Measurements from ENCODE around the gene ZNF385A.

DNA sequence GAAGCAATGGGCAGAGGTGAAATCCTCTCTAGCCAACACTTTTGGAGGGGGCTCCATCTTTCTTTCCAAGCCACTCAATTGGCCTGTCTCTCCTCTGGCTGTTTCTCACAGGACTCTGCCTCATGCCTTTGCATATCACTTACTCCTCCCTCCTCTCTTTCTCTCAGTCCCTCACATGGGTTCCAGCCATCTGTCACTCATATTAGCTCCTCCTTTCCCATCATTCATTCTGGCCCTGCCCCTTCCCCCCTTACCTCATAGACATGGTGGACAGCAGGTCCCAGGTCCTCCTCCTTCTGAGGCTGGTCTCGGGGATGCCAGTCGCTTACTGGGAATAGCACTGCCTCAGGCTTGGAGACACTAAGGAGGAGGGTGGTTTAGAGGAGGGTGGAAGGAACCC lies 16.6 kb upstream of the ZNF385A start:
- TF ChIP-seq ZNF274 (IDR thresholded peaks at IDR 0.05; ENCODE audit: low read depth, low read length) (no peak), SUZ12 (IDR thresholded peaks at IDR 0.05; ENCODE audit: extremely low read depth, insufficient read depth, insufficient read length) (no peak), YY1 (IDR thresholded peaks at IDR 0.05; ENCODE audit: insufficient read depth, insufficient read length) (no peak)

Measured in NT2/D1 (cell line).